Choroid plexus epithelial cell (primary cell): ENCODE results near the gene COA6.

Source experiments
- DNase-seq: peaks from one replicate; pipeline ENCODE4 v3.0.0-alpha.2; 2010; ENCODE audit warnings: low read depth
- H3K4me3 ChIP-seq: 2 replicates; pipeline ENCODE4 v1.5.1; 2011; ENCODE audit warnings: low read depth, mild to moderate bottlenecking, control low read depth, low read length, moderate library complexity
- CTCF ChIP-seq: conservative IDR thresholded peaks from 2 replicates; pipeline ENCODE4 v1.5.1; 2011; ENCODE audit warnings: low read depth, mild to moderate bottlenecking, control low read depth, inconsistent platforms, low read length, moderate library complexity

COA6 gene

GRCh38 chr1:234430691-234431090 is 57.4 kb downstream of the COA6 start:
- no peak overlapping the region for H3K4me3 ChIP-seq
- no peak for DNase-seq
- TF ChIP-seq CTCF, result no peak

- H3K4me3 ChIP-seq, result no peak overlapping the region
- no peak for TF ChIP-seq CTCF
- no peak for DNase-seq
These were observed 58.0 kb downstream of the COA6 start for GRCh38 chr1:234431255-234431654.

- DNase-seq, result peak; percentile 61
- TF ChIP-seq CTCF, result no peak
- H3K4me3 ChIP-seq, result no peak overlapping the region
These were observed 60.5 kb downstream of the COA6 start for GRCh38 chr1:234433563-234434285.
